ENCODE measurements around the gene NES. TPM values are rescaled to one million over a fixed set of nuclear protein-coding genes. Genes with fewer than 3 reads are reported as not detected.

NES gene
- total RNA-seq, 1 experiment from 2014 or later: 6.8 TPM

DNA sequence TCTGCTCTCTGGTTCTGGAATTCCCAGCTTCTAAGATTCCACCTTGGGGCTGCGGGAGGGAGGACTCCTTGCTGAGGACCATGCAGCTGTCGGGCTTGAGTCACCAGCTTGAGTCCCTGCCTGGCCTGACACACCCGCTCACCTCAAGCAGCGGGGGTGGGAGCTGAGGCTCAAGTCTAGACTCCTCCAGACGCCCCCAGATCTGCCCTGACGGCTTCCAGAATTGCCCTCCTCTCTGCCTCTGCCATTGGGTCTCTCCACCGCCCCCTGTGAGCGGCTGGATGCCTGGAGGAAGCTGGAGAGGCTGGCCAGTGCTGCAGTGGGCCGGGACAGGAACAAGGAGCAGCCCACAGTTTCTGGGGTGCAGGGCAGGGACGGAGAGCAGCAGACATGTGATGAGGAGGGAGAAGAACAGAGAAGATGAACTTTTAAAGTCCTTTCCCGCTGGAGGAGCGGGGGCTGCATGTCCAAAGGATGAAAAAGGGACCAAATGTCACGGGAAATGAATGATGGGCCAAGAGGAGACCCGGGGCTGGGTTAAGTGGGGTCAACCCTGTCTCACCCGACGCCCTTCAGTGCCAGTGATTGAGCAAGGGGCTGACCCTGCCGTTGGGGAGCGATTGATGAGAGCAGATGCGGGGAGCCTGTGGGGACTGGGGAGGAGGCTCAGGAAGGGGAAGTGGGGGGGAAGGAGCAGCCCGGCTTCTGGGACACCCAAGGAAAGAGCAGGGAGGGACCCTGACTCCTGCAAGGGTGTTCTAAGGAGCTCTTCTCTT lies 14.6 kb upstream of the NES start:
- POLR2A ChIA-PET (ENCODE audit: unreplicated experiment): interaction anchor here (0.6 to 1.2 kb wide), 4 partner anchors 11 to 37 kb away, joined by 5 to 28 read pairs (median 6); partner anchors contain the start of genes CRABP2, ISG20L2 and METTL25B
- H3K4me1 ChIP-seq (replicated peaks; ENCODE audit: insufficient read depth): peaks cover 65% of the 10 kb centered on the region
- H3K27ac ChIP-seq: peak overlapping the region; percentile 94
- no peak overlapping the region for H2AFZ ChIP-seq
- no peaks in the 10 kb centered on the region for H3K9me2 ChIP-seq (ENCODE audit: insufficient read depth)
- TF ChIP-seq EZH2 (IDR thresholded peaks at IDR 0.05; ENCODE audit: low read depth): no peak
- TF ChIP-seq CTCF (conservative IDR thresholded peaks at IDR 0.05): no peak
- DNase-seq: peak; percentile 79 to 80
- H3K79me2 ChIP-seq (ENCODE audit: low read depth): no peaks in the 10 kb centered on the region
- CTCF ChIA-PET: interaction anchor here (1.0 to 6.3 kb wide), 4 partner anchors 13 to 64 kb away, joined by 5 to 109 read pairs (median 14); partner anchors contain the start of gene CRABP2
- BruUV-seq (replicated peaks): no TSS peak
- H4K20me1 ChIP-seq (ENCODE audit: insufficient read depth): no peaks in the 10 kb centered on the region
- H3K9me3 ChIP-seq (ENCODE audit: insufficient read depth, low read depth): no peaks in the 10 kb centered on the region
- H3K36me3 ChIP-seq (ENCODE audit: low read depth): no peaks in the 10 kb centered on the region
- H3K4me3 ChIP-seq: peak overlapping the region; percentile 46; the same call in 1 of the 2 replicates
- no peaks in the 10 kb centered on the region for H3K27me3 ChIP-seq (ENCODE audit: insufficient read depth, low read depth)
- intact Hi-C loops (cut with micrococcal nuclease; ENCODE audit: unreplicated experiment): loop anchor here (2.0 to 10.0 kb wide), 4 partner anchors 59 to 443 kb away; partner anchors contain the start of genes ETV3, HDGF, MEF2D and PRCC
- H3K4me2 ChIP-seq: peak overlapping the region; percentile 95
- H3F3A ChIP-seq (ENCODE audit: insufficient read depth, low read depth): peaks cover 49% of the 10 kb centered on the region

DNA sequence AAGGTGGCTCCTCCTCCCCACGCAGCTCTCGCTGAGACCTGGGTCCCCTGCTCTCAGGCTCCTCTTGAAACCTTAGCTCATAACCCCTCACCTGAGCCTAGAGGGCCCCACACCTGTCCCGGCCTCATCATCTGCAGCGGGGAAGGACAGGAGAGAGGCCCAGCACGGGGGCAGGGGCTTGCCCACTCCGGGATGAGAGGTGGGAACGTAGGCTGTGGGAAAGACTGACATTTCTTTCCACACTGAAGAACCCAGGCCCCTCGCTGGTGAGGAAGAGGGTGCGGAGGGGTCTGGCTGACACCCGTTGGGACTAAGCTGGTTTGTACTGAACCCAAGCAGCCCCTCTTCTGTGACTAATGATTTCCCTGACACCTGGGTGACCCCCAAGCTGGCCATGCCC lies 14.0 kb upstream of the NES start:
- ChIA-PET CTCF (interaction anchor here (1.0 to 6.3 kb wide), 4 partner anchors 14 to 63 kb away, joined by 5 to 109 read pairs (median 14); partner anchors contain the start of gene CRABP2), POLR2A (ENCODE audit: unreplicated experiment) (interaction anchor here (0.6 to 1.2 kb wide), 3 partner anchors 12 to 14 kb away, joined by 7 to 28 read pairs (median 10); partner anchors contain the start of gene CRABP2)
- Histone ChIP-seq H3K9me3 (ENCODE audit: insufficient read depth, low read depth) (no peaks in the 10 kb centered on the region), H3K4me3 (peak overlapping the region; percentile 46; the same call in 1 of the 2 replicates), H3K9me2 (ENCODE audit: insufficient read depth) (no peaks in the 10 kb centered on the region), H3K4me1 (replicated peaks; ENCODE audit: insufficient read depth) (peaks cover 70% of the 10 kb centered on the region), H3K4me2 (peak overlapping the region; percentile 95), H3K27ac (peak overlapping the region; percentile 94), H3K36me3 (ENCODE audit: low read depth) (no peaks in the 10 kb centered on the region), H3K27me3 (ENCODE audit: insufficient read depth, low read depth) (no peaks in the 10 kb centered on the region), H3F3A (ENCODE audit: insufficient read depth, low read depth) (peaks cover 50% of the 10 kb centered on the region), H3K79me2 (ENCODE audit: low read depth) (no peaks in the 10 kb centered on the region), H4K20me1 (ENCODE audit: insufficient read depth) (no peaks in the 10 kb centered on the region), H2AFZ (no peak overlapping the region)
- DNase-seq: no peak
- intact Hi-C loops (cut with micrococcal nuclease; ENCODE audit: unreplicated experiment): loop anchor here (5.0 to 10.0 kb wide), 3 partner anchors 76 to 444 kb away; partner anchors contain the start of genes ETV3, MEF2D and PRCC
- TF ChIP-seq EZH2 (IDR thresholded peaks at IDR 0.05; ENCODE audit: low read depth) (no peak), CTCF (conservative IDR thresholded peaks at IDR 0.05) (no peak)
- BruUV-seq (replicated peaks): no TSS peak

- POLR2A ChIA-PET (ENCODE audit: unreplicated experiment): interaction anchor here (0.5 to 0.8 kb wide), 3 partner anchors 15 to 36 kb away, joined by 3 to 10 read pairs (median 4); partner anchors contain the start of gene CRABP2
- TF ChIP-seq CTCF (conservative IDR thresholded peaks at IDR 0.05) (no peak), EZH2 (IDR thresholded peaks at IDR 0.05; ENCODE audit: low read depth) (no peak)
Measured at GRCh38 chr1:156690675-156691036, 13.4 kb upstream of the NES start.

More at GRCh38 chr1:156690675-156691036, 13.4 kb upstream of the NES start:
- peaks cover 54% of the 10 kb centered on the region for H3F3A ChIP-seq (ENCODE audit: insufficient read depth, low read depth)
- no peaks in the 10 kb centered on the region for H4K20me1 ChIP-seq (ENCODE audit: insufficient read depth)
- no peaks in the 10 kb centered on the region for H3K9me2 ChIP-seq (ENCODE audit: insufficient read depth)
- no peaks in the 10 kb centered on the region for H3K36me3 ChIP-seq (ENCODE audit: low read depth)
- no TSS peak for BruUV-seq (replicated peaks)
- no peak overlapping the region for H3K4me3 ChIP-seq
- no peak for DNase-seq
- intact Hi-C loops (cut with micrococcal nuclease; ENCODE audit: unreplicated experiment): loop anchor here (5.0 to 10.0 kb wide), 3 partner anchors 77 to 444 kb away; partner anchors contain the start of genes ETV3, MEF2D and PRCC
- peak overlapping the region; percentile 95 for H3K4me2 ChIP-seq
- H3K9me3 ChIP-seq (ENCODE audit: insufficient read depth, low read depth): no peaks in the 10 kb centered on the region
- peak overlapping the region; percentile 94 for H3K27ac ChIP-seq
- no peaks in the 10 kb centered on the region for H3K27me3 ChIP-seq (ENCODE audit: insufficient read depth, low read depth)
- no peaks in the 10 kb centered on the region for H3K79me2 ChIP-seq (ENCODE audit: low read depth)
- peaks cover 76% of the 10 kb centered on the region for H3K4me1 ChIP-seq (replicated peaks; ENCODE audit: insufficient read depth)
- CTCF ChIA-PET: interaction anchor here (1.7 to 6.3 kb wide), 6 partner anchors 14 to 169 kb away, joined by 6 to 109 read pairs (median 16); partner anchors contain the start of genes CRABP2, ISG20L2 and METTL25B
- no peak overlapping the region for H2AFZ ChIP-seq

All from PC-9 (cell line).